GM19397 (cell line): ENCODE data around the gene RPEL1.
"Not testable (repeated sequence)": the region's sequence is repeated elsewhere in the genome, so short reads cannot be mapped to it uniquely, and the experiment has no call there.

Experiments used
- ATAC-seq: cut with Tn5 transposase; IDR thresholded peaks from one replicate; pipeline ENCODE4 v1.9.1; 2021; ENCODE audit warnings: mild to moderate bottlenecking, moderate library complexity; ENCODE audit not compliant: unreplicated experiment

RPEL1 gene

GRCh38 chr10:103232772-103233488, 12.8 kb upstream of the RPEL1 start:
- ATAC-seq, result no peak

GRCh38 chr10:103235775-103236174, 9.9 kb upstream of the RPEL1 start:
- no peak for ATAC-seq

GRCh38 chr10:103238506-103239252, 7.0 kb upstream of the RPEL1 start:
- no peak for ATAC-seq

GRCh38 chr10:103241262-103242011, 4.2 kb upstream of the RPEL1 start:
- no peak for ATAC-seq

GRCh38 chr10:103244666-103245271, 918 bp upstream of the RPEL1 start:
- no peak for ATAC-seq

- no peak for ATAC-seq
Observed at GRCh38 chr10:103246324-103246723, 637 bp downstream of the RPEL1 start.

- ATAC-seq, result no peak
Observed at GRCh38 chr10:103254113-103254512, 8.4 kb downstream of the RPEL1 start.

- no peak for ATAC-seq
Observed at GRCh38 chr10:103254538-103255325, 9.0 kb downstream of the RPEL1 start.

- no peak for ATAC-seq
Observed at GRCh38 chr10:103256613-103257012, 10.9 kb downstream of the RPEL1 start.

- ATAC-seq, result no peak
Observed at GRCh38 chr10:103257812-103258211, 12.1 kb downstream of the RPEL1 start.

GRCh38 chr10:103258928-103259327, 13.2 kb downstream of the RPEL1 start:
- not testable (repeated sequence) for ATAC-seq

GRCh38 chr10:103259989-103260388, 14.3 kb downstream of the RPEL1 start:
- no peak for ATAC-seq

GRCh38 chr10:103262229-103262628, 16.5 kb downstream of the RPEL1 start:
- no peak for ATAC-seq

- no peak for ATAC-seq
Observed at GRCh38 chr10:103265717-103266329, 20.1 kb downstream of the RPEL1 start.

- no peak for ATAC-seq
Observed at GRCh38 chr10:103273041-103273441, 27.4 kb downstream of the RPEL1 start.

GRCh38 chr10:103276251-103276895, 30.7 kb downstream of the RPEL1 start:
- no peak for ATAC-seq

GRCh38 chr10:103276896-103277712, 31.4 kb downstream of the RPEL1 start, which contains the start of gene INA:
TSS of gene INA (plus strand) at chr10:103277138. CDS start at chr10:103277212, 74 bp downstream.
- ATAC-seq, result no peak

GRCh38 chr10:103277713-103278536, 32.2 kb downstream of the RPEL1 start:
- ATAC-seq, result no peak
